Gastroesophageal sphincter (tissue), 3 donors: ENCODE results near the gene THYN1.

Experiments used
- EP300 ChIP-seq: sonication (generic); formaldehyde crosslinking; IDR thresholded peaks from one replicate; pipeline ENCODE4 v1.6.1; 2017; ENCODE audit warnings: antibody characterized with exemption, mild to moderate bottlenecking
- POLR2A ChIP-seq, 2 donors: fragments of 450-650 bp; IDR thresholded peaks; one replicate each; pipeline ENCODE4 v1.6.1; 2017; ENCODE audit warnings: antibody characterized with exemption in 2 of 2, mild to moderate bottlenecking in 2 of 2, moderate library complexity in 1 of 2
- POLR2AphosphoS5 ChIP-seq: sonication (generic); formaldehyde crosslinking; IDR thresholded peaks from one replicate; pipeline ENCODE4 v1.6.1; 2017; ENCODE audit warnings: antibody characterized with exemption
- TF ChIP-seq, protein P1 (sequence below), 4 experiments: fragments of 200-600 bp in 2 of 4; fragments of 450-650 bp in 2 of 4; sonication (generic) in 1 of 4; IDR thresholded peaks; one replicate each; pipeline ENCODE4 v1.5.1; 2017 to 2019; ENCODE audit warnings: antibody characterized with exemption in 4 of 4, mild to moderate bottlenecking in 2 of 4, moderate library complexity in 2 of 4

DNA sequence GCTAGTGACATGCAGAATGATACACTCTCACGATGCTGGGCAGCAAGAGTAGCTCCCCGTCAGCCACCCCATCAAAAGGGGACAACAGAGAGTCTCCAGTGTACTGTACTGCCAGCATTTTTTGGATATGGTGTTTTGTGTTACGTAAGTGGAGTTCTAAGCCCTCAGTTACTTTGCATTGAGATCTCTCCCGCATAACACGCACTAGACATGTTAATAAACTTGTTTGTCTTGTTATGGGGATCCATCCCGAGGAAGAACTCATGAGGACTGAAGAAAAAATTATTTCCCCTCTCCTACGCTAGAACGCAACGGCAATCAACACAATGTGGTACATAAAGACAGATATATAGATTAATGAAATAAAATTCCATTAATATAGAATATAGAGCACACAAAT lies 53.6 kb downstream of the THYN1 start:
- TF ChIP-seq, protein P1, sequence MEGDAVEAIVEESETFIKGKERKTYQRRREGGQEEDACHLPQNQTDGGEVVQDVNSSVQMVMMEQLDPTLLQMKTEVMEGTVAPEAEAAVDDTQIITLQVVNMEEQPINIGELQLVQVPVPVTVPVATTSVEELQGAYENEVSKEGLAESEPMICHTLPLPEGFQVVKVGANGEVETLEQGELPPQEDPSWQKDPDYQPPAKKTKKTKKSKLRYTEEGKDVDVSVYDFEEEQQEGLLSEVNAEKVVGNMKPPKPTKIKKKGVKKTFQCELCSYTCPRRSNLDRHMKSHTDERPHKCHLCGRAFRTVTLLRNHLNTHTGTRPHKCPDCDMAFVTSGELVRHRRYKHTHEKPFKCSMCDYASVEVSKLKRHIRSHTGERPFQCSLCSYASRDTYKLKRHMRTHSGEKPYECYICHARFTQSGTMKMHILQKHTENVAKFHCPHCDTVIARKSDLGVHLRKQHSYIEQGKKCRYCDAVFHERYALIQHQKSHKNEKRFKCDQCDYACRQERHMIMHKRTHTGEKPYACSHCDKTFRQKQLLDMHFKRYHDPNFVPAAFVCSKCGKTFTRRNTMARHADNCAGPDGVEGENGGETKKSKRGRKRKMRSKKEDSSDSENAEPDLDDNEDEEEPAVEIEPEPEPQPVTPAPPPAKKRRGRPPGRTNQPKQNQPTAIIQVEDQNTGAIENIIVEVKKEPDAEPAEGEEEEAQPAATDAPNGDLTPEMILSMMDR (IDR thresholded peaks at IDR 0.05), result no peak
- no peak for TF ChIP-seq POLR2AphosphoS5
- TF ChIP-seq POLR2A (IDR thresholded peaks at IDR 0.05), result no peak
- TF ChIP-seq EP300, result no peak
